Ovary (tissue), 10 donors: ENCODE measurements around the gene ATF1. TPM values are rescaled to one million over a fixed set of nuclear protein-coding genes. Genes with fewer than 3 reads are reported as not detected.
A peak's percentile ranks its signal among the peaks of the same experiment; 100 is the strongest.

Source experiments
- DNase-seq, 5 donors: peaks; one replicate each; pipeline ENCODE4 v3.0.0-alpha.2; 2019 to 2020
- H3K27ac ChIP-seq, 2 donors: fragments of 200-600 bp; one replicate each; pipeline versions ENCODE4 v1.5.1 to v1.8.0; 2019 to 2022
- H3K27me3 ChIP-seq: fragments of 200-600 bp; one replicate; pipeline ENCODE4 v1.8.0; 2022
- H3K36me3 ChIP-seq: fragments of 200-600 bp; sonication (generic); one replicate; pipeline ENCODE4 v1.5.1; 2019
- H3K4me1 ChIP-seq: one replicate; pipeline ENCODE4 v1.8.1; 2013; ENCODE audit warnings: mild to moderate bottlenecking, moderate library complexity; ENCODE audit not compliant: insufficient read depth
- H3K4me3 ChIP-seq: fragments of 200-600 bp; sonication (generic); one replicate; pipeline ENCODE4 v1.5.1; 2017
- H3K9me3 ChIP-seq, 2 donors: fragments of 200-600 bp in 1 of 2; sonication (generic) in 1 of 2; one replicate each; pipeline versions ENCODE4 v1.5.1 to v1.8.1; 2013 to 2019; ENCODE audit warnings: mild to moderate bottlenecking in 1 of 2, moderate library complexity in 1 of 2
- CTCF ChIP-seq, 3 donors: fragments of 450-650 bp in 2 of 3; fragments of 200-600 bp in 1 of 3; IDR thresholded peaks; one replicate each; pipeline versions ENCODE4 v1.5.1 to v1.8.0; 2016 to 2022; ENCODE audit warnings: antibody characterized with exemption in 3 of 3, mild to moderate bottlenecking in 1 of 3
- EP300 ChIP-seq: sonication (generic); formaldehyde crosslinking; IDR thresholded peaks from one replicate; pipeline ENCODE4 v1.6.1; 2017; ENCODE audit warnings: antibody characterized with exemption
- POLR2A ChIP-seq: fragments of 450-650 bp; IDR thresholded peaks from one replicate; pipeline ENCODE4 v1.6.1; 2017; ENCODE audit warnings: antibody characterized with exemption, mild to moderate bottlenecking, moderate library complexity
- WGBS, 3 donors: extraction: QIAGEN DNeasy Blood & Tissue Kit in 1 of 3; methylation state at CpG; one replicate each; pipeline versions ENCODE4 v1.1.5 to v1.1.7; 2013 to 2017; 5-methylcytosine and 5-hydroxymethylcytosine counted together
- intact Hi-C, 4 donors: fragments of 100-400 bp; cut with DNase I; formaldehyde crosslinking; loops; one replicate each; pipeline versions ENCODE4 v1.11.0 to v1.15.1; 2022 to 2023
- long read RNA-seq, 3 donors: library from polyadenylated mRNA in 2 of 3; unstranded in 2 of 3; transcript quantifications; one replicate each; pipeline ENCODE4 v2.0.0 and lab custom pipeline, GENCODE V29; 2021 to 2026
- polyA plus RNA-seq, 2 donors: library from polyadenylated mRNA; stranded (reverse); fragments of 200-250 nt in 1 of 2; fragments of 350-450 nt in 1 of 2; fragmentation: Illumina TruSeq in 1 of 2; extraction: RNeasy Lipid Tissue Mini Kit (QIAGEN cat#74804) in 1 of 2; gene quantifications; one replicate each; pipeline ENCODE4 v1.2.3, GENCODE V29; 2013 to 2014
- total RNA-seq, 7 donors: library from RNA; depleted of rRNA in 2 of 7; stranded (reverse); fragments of >200 nt in 2 of 7; fragmentation: NEBNext Ultra II Directional in 3 of 7; extraction: Animal tissue kit (Norgen Biotek cat#: 25700) in 3 of 7; gene quantifications; one replicate each; pipeline versions ENCODE4 v1.1.0 to v1.2.4, GENCODE V29; 2016 to 2023
- donor health status: DM: no; HTN: no; CAD: no; lungs with moderate emphysema.
- donor health status: DM: no; HTN: no; CAD: no.
- donor health status: Bipolar disorder and iron deficiency.
- donor health status: DM: yes; HTN: yes; CAD: no.
- donor health status: DM: no; HTN: no; CAD: no.
- donor health status: DM: yes; HTN: yes; CAD: no.

The ATF1 gene
- total RNA-seq (10 to 100 TPM; 22.3 to 55.6 (median 44.4) TPM), polyA plus RNA-seq (10 to 100 TPM; 17.9 to 25.8 TPM)
- long read RNA-seq, donor 1, transcript ATF1-201 (7 exons, 2,181 nt): major isoform, 12 of 27 reads
- long read RNA-seq, donor 1, partial matches to known transcripts: 5 of 27 reads
- long read RNA-seq, donor 1, other reads (novel, unspliced or antisense): 10 of 27 reads
- long read RNA-seq, donor 2, transcript ATF1-201 (7 exons, 2,181 nt): major isoform, 9 of 9 reads
- long read RNA-seq, donor 2, partial matches to known transcripts: 0 of 9 reads
- long read RNA-seq, donor 2, other reads (novel, unspliced or antisense): 0 of 9 reads
- long read RNA-seq, donor 3, transcript ATF1-201 (7 exons, 2,181 nt): major isoform, 22 of 29 reads
- long read RNA-seq, donor 3, partial matches to known transcripts: 2 of 29 reads
- long read RNA-seq, donor 3, other reads (novel, unspliced or antisense): 5 of 29 reads

- peak; percentile 83 to 92 (median 88) for DNase-seq
- Histone ChIP-seq H3K9me3 (no peaks in the 10 kb centered on the region), H3K4me3 (peak within 1 kb of the TSS; percentile 89), H3K4me1 (peaks cover 8% of the 10 kb centered on the region), H3K27me3 (no peaks in the 10 kb centered on the region), H3K36me3 (no peaks in the 10 kb centered on the region), H3K27ac (peak within 1 kb of the TSS; percentile 89 to 91)
- intact Hi-C loops: loop anchor here in 1 of 4 donors (10.0 kb wide), 1 partner anchor 221 kb away; no protein-coding TSS in a partner anchor
- WGBS, 3 donors: 0 to 1% (median 0%) methylated on average over 47 to 51 of the region's 51 CpGs
- no peak for TF ChIP-seq EP300
- peak; percentile 81 for TF ChIP-seq POLR2A
Observed at GRCh38 chr12:50763639-50764285, at the start of gene ATF1. TSS of gene ATF1 (plus strand) at chr12:50764101. CDS start at chr12:50780146, 16,045 bp downstream.

- intact Hi-C loops: no loop called here
- H3K27ac ChIP-seq: no peak overlapping the region
- H3K4me3 ChIP-seq: no peak overlapping the region
Observed at GRCh38 chr12:50715174-50715573, 48.7 kb upstream of the ATF1 start.

GRCh38 chr12:50718760-50719159 is 45.1 kb upstream of the ATF1 start:
- no peak overlapping the region for H3K4me3 ChIP-seq
- H3K27ac ChIP-seq: no peak overlapping the region
- intact Hi-C loops: no loop called here
- H3K4me1 ChIP-seq: no peaks in the 10 kb centered on the region
- DNase-seq: no peak
- H3K36me3 ChIP-seq: no peaks in the 10 kb centered on the region
- H3K27me3 ChIP-seq: no peaks in the 10 kb centered on the region
- H3K9me3 ChIP-seq: no peaks in the 10 kb centered on the region
- TF ChIP-seq POLR2A (no peak), EP300 (no peak), CTCF (IDR thresholded peaks at IDR 0.05) (no peak)
- 96 to 97% (median 97%) methylated on average over 2 of the region's 2 CpGs for WGBS, 3 donors

More at GRCh38 chr12:50715174-50715573, 48.7 kb upstream of the ATF1 start:
- TF ChIP-seq EP300: no peak
- TF ChIP-seq POLR2A: no peak
- H3K9me3 ChIP-seq: no peaks in the 10 kb centered on the region
- DNase-seq: no peak
- WGBS, 3 donors: 56 to 64% (median 63%) methylated on average over 2 of the region's 2 CpGs
- H3K36me3 ChIP-seq: no peaks in the 10 kb centered on the region
- H3K4me1 ChIP-seq: no peaks in the 10 kb centered on the region
- H3K27me3 ChIP-seq: no peaks in the 10 kb centered on the region

- TF ChIP-seq EP300: no peak
- TF ChIP-seq CTCF (IDR thresholded peaks at IDR 0.05): no peak
- no peak for TF ChIP-seq POLR2A
- intact Hi-C loops: no loop called here
- Histone ChIP-seq H3K9me3 (no peaks in the 10 kb centered on the region), H3K36me3 (no peaks in the 10 kb centered on the region), H3K4me3 (no peak overlapping the region), H3K27me3 (no peaks in the 10 kb centered on the region), H3K4me1 (no peaks in the 10 kb centered on the region), H3K27ac (no peak overlapping the region)
- 89 to 95% (median 95%) methylated on average over 3 of the region's 3 CpGs for WGBS, 3 donors
- DNase-seq: no peak
Observed at GRCh38 chr12:50720085-50720484, 43.8 kb upstream of the ATF1 start.

- no peak overlapping the region for H3K27ac ChIP-seq
- H3K4me3 ChIP-seq: no peak overlapping the region
- no peak for DNase-seq
- H3K4me1 ChIP-seq: no peaks in the 10 kb centered on the region
- 77 to 85% (median 82%) methylated on average over 5 of the region's 5 CpGs for WGBS, 3 donors
- TF ChIP-seq POLR2A (no peak), EP300 (no peak), CTCF (IDR thresholded peaks at IDR 0.05) (no peak)
- no peaks in the 10 kb centered on the region for H3K27me3 ChIP-seq
- H3K9me3 ChIP-seq: no peaks in the 10 kb centered on the region
- intact Hi-C loops: no loop called here
- H3K36me3 ChIP-seq: no peaks in the 10 kb centered on the region
Observed at GRCh38 chr12:50720501-50720900, 43.4 kb upstream of the ATF1 start.
